ENCODE measurements around the gene SF1.

SF1 gene

DNA sequence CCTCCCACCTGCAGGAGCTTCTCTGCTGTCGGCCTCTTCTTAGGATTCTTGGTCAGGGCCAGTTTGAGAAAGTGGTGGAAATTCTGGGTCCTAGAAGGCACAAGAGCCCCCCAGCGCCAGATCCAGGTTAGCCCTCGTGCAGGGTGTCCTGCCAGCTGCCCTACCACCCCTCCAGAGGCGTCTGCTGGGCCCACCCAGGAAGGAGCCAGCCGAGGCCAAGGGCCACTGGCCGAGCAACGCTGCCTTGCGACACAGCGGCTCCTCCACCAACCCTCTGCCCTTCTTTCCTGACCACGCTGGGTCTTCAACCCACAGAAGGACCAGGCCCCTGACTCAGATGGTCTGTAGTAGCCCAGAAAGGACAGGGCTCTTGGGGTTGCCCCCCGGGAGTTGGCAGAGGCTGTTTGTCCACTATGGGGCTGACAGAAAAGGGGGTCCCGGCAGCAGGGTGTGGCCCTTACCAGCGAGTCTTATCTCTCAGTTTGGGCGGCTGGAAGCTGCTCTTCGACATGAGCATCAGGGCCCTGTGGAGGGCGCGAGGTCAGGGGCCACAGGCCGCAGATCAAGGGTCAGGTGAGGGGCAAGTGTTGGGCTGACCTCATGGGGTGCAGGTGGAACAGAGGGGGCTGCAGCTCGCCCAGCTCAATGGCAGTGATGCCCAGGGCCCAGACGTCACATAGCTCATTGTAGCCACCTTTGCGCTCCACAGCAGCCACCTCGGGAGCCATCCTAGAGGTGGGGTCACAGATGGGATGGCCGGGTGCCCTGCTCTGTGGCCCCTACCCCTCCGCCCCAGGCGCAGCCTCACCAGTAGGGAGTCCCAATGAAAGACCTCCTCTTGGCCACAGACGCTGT is 22.2 kb upstream of the SF1 start:
- DNase-seq = no peak

DNA sequence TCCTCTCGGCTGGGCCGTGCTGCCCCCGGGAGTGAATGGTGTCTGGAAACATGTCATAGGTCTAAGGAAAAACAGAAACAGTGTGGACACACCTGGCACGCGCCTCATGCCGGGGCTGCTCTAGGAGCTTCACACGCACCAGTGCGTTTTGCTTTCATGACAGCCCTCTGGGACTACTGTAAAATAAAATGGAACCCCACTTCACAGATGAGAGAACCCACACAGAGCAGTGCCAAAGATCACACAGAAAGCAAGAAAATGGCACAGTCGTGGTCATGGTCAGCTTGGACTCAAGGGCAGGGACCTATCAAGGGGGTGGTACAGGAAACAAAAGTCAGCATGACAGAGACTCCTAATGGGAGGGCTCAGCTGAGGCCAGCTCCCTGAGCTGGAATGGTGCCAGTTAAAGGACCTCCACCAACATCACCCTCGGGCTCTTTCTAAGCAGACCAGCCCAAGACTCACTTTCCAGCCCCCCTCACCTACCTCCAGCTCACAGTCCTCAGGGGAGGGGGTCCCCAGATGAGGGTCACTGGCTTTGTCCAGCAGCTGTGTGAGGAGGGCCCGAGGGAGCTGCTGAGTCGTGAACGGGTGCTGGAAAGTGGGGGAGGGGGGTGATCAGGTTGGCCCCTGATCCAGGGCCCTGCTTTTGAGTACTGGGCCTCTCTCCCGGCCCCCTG is 21.4 kb upstream of the SF1 start:
- no peak for DNase-seq

DNA sequence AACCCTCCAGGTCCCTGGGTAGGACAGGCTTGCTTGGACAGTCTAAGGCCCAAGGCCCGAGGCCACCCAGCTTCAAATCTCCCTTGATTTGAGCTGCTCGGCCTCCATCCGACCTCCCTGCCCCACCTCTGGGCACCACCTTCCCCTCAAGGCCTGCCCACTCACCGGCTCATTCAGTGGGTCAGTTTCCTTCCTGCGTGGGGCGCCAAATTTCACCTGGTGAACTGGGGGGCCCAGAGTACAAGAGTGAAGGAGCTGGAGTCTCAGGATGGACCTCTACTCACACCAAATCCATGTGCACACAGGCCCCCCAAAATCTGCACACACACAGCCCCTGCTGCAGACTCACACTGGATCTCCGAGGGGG is 20.9 kb upstream of the SF1 start:
- DNase-seq = no peak

DNA sequence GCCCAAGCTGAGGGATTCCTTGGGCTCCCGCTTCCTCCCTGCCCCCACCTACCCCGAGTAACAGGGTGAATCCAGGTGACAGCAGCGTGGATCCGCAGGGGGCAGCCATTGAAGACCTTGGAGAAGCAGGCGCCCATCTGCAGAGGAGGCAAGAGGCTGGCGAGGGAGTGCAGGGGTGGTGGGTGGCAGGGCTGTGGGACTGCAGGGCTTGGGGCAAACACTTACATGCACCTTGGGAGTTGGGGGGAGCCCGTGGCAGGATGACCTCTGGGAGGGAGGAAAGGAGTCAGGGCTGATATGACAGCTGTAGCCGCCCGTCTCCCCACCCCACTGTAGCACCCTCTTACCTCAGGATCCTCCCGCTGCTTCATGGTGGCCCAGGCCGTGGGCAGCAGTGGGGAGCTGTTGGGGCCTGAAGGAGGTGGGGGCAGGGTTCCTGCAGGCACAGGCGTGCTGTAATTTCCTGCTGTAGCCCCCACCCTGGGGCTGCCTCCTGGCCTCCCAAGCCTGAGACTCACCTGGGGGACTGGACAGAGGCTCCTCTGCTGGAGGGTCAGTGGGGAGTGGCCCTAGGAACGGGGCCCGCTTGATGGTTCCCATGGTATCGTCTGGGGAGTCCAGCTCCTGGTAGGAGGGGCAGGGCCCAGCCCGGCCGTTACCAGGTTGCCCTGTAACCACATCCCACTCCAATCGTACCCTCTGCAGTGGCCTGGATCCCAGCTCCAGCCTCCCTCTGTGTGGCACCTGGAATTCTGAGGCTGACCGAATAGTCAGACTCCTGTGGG is 18.6 kb upstream of the SF1 start:
- DNase-seq = no peak

DNA sequence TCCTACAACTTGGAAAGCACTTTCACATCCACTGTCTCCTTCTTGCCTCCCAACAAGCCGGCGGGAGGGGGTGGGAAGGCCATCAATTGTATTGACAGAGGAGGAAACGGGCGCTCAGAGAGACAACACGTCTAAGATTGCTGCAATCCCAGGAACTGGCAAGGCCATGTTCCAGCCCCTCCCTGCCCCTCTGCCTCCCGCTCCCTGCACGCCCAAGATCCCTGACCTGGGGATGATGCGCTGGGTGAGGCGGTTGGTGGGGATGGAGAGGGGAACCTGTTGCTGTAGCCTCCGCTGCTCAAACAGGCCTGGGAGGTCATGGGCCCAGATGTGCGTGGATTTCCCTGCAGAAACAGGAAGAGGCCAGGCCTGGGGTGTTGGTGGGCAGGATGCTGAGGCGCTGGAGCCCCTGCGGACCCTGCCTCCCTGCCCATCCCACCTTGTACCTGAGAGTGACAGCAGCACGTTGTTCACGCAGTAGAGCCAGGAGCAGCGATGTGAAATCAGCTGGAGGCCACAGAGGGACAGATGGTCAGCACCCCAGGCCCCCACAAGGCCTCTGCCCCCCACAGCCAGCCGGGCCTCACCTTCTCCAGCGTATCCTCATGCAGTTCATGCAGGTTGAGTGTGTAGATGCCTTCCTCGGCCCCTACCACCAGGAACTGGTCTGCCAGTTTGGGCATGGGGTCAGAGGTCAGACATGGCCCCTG is 17.9 kb upstream of the SF1 start:
- DNase-seq = no peak

DNA sequence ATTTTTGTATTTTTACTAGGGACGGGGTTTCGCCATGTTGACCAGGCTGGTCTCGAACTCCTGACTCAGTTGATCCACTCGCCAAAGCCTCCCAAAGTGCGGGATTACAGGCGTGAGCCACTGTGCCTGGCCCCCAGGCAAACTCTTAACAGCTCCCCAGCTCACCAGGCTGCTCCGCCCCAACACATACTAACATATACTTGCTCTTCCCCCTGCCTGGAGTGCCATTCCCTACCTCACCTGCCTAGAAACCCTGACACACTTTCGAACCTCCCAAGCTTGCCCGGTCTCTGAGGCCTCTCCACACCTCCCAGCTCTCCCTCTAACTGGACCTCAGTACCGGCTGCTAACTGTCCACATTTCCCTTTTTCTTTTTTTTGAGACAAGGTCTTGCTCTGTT is 16.2 kb upstream of the SF1 start:
- DNase-seq = no peak

DNA sequence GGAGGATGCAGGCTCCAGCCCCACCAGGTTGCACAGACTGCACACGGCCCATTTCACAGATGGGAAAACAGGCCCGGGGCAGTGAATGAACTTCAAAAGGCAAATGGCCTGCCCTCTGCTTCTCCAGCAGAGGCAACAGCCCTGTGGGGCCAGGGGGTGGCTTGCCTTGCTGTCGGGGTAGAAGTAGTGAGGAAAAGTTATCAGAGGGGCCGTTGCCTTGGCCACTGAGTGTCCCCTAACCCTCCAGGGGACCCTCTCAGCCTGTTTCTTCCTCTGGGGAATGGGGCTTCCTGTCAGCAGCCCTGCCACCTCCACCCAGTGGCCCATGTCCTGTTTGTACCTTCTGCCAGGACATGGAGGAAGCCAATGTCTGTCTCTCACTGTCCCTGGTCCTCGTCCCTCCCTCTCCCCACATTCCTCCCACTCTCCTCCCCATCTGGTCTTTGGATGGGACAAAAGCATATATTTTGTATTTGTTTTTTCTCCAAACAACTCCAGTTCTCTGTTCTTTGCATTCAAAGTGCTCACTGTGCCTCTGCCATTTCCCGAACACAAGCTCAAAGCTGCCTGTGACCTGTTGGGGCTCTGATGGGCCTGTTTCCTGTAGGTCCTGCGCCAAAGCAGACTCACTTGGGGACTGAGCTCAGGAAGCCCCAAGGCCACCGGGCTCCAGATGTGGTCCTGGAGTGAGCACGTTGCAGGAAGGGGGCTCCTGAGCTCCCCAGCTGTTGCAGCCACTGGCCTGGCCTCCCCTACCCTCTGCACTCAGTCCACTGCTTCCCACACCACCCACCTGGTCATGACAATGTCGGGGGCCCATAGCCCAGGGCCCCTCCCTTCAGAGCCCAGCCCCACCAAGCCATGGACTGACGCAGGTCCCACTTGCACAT is 15.2 kb upstream of the SF1 start:
- no peak for DNase-seq

DNA sequence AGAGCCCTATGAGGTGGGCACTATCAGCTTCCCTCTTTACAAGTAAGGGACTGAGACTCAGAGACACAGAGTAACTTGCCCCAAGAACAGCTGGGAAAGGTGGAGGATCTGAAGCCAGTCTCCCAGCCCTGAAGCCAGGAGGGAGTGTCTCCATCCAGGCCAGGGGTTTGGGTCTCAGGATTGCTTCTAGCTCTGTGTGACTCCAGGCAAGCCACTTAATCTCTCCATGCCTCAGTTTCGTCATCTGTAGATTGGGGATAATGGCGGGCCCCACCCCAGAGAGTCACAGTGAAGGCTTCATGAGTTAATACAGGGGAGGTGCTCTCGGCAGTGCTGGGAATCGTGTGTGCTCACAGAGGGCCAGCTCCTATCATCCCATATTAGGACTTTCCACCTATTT is 14.1 kb upstream of the SF1 start:
- no peak for DNase-seq

DNA sequence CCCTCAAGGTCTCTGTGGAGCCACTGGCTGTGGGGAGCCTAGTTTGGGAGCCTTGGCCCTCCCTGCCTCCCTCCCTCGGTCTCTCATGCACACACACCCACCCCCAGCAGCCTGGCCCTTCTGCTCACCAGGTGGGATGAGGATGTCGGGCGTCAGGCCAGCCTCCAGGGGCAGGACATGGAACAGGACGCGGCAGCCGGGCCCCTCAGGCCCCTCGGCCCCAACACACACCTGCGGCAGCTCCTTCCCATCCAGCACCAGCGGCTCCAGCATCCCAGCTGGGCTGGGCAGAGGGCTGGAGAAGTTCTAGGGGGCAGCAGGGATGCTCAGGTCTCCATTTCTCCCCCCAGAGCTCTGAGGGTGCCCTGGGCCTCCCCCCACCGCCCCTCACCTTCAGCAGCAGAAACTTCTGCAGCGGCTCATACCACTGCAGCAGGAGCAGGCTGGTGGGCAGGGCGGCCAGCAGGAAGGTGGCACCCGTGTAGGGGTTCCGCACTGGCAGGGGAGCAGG is 13.5 kb upstream of the SF1 start:
- no peak for DNase-seq

DNA sequence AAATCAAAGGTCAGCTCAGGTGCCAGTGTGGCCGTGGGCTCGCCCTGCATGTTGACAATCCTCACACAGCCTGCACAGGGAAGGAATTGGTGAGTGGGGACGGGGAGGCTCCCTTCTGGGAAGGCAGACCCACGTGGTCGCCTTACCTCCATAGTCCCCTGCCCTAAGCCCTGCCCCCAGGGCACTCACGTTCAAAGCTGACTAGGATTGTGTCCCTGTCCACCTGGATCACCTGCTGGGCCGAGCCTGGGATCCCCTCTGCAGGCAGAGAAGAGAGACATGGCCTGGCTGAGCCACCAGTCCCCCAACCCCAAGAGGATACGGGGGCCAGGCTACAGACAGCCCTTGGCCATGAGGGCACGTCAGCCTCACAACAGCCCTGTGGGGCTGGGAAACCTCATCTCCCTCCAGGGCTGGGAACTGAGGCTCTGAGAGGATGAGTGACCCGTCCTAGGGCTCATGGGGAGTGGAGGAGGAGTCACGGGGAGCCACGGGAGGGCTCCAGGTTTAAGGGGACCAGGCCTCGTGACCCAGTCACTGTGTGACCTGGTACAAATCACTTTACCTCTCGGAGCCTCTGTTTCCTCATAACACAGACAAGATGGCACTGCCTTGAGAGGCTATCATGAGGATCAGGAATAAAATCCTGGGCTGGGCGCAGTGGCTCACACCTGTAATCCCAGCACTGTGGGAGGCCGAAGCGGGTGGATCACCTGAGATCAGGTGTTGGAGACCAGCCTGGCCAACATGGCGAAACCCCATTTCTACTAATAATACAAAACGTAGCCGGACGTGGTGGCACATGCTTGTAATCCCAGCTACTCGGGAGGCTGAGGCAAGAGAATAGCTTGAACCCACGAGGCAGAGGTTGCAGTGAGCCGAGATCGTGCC is 12.1 kb upstream of the SF1 start:
- DNase-seq = no peak

DNA sequence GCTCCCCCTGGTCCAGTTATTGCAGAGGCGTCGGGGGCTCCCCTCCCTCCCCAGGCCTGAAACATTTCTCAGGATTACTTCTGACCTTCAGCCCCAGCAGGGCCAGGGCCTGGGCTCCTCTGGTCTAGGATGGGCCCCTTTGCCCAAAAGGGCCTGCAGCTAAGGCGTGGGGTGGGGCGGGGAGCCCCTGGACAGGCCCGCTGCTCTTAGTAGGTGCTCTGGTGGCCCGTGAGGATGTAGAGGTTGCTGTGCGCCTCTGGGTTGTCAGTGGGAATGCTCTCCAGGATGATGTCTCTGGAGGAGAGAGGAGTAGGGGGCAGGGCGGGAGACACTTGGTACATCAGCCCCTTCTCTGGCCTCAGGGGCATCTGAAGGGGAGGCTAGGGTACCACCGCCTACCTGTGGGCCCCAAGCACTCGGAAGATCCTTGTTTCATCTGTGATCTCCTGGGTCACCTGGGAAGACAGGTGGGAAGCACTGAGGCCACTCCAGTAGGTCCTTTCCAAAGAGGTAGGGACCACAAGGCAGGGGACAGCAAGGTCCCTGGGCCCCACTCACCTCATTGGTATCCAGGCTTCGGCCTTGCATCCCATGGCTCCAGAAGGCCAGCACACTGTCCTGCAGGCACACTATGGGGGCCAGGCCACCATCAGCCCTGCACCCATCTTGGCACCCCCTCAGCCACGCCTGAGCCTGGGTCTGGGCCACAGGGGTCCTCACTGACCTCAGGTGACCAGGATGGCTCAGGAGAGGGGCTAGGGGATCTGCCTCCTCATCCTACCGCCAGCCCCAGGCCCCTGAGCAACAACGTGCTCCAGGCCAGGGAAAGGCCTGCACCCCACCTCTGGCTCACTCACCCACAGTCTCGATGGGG is 11.2 kb upstream of the SF1 start:
- no peak for DNase-seq

DNA sequence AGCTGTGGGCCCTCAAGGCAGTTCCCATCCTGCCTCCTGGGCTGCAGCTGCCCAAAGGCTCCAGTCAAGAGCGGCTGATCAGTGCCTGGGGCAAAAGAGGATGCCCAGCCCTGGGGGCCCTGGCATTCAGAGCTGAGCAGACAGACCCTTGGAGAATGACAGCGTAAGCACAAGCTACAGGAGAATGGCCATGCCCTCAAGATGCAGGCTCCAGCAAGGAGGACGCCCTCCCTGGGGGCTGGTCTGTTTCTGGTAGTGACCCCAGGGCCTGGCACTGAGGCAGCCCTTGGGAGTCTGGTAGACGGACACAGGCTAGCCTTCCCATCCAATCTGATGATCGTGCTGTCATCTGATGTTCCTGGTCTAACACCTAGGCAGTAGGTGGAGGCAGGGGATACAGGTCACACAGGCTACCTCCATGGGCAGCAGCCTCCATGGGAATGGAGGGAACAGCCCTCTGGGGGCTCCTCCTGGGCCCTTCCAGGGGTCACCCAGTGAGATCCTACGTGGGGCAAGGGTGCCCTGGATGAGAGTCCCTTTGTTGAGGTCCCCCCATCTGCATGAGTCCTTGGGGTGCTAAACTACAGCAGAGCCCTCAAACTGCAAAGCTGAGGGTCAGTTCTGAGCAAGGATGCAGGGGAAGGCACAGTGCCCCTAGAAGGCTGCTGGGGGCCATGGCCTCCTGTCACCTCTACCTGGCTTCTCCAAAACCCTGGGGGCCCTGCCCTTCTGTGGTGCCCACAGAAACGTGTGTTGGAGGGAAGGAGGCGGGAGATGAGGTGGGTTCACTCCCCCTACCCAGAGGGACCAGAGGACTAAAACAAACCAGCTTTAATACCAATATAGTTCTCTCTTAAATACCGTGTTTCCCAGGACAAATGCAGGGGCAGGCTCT is 10.2 kb upstream of the SF1 start:
- no peak for DNase-seq

DNA sequence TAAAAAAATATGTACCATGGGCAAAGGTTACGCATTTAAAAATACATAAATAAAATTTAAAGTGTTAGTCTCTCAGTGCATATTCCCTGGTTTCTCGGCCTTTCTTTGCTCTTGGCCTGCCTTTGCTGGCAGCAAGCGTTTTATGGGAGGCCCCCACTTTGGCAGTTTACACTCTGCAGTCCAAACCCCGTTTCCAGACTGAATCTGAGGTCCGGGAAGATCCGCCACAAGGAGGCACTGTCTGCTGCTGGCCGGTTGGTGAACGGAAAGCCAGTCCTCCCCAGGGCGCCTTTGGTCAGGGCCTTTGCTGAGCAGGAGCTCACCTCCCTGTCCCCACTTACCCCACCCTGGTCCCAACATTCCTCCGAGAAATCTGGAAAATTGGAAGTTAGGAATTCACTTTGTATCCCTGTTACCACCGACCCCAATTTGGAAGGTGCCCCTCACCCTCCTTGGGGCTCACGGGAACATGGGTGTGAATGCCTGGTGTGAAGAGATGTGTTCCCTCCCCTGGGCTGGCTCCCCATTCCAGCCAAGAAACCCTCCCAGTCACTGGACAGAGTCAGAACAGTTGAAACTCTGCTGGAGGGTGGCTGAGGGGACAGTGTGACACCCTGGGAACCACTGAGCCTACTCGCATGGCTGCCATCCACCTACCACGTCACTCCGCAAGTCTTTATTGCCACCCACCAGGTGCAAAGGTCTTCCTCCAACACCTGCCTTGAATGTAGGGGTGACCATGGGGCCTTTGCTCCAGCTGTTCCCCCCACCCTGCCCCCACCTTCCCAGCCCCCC is 9.4 kb upstream of the SF1 start:
- no peak for DNase-seq

DNA sequence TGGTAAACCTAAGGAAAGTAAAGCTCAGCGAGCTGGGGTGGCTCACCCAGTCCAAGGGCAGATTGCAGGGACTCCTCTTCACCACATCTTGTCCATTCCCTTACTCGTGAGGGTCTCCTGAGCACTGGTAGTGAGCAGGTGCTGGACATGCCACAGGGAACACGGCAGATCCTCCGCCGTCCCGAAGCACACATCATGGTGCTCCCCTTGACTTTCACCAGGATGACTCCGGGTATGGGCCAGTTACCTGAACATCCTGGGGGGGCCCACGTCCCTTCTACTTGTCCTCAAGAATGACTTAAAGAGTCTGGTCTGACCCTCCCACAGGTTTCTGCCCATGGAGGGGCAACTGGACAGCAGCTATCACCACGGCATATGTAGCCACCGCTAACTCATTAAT is 8.0 kb upstream of the SF1 start:
- no peak for DNase-seq

DNA sequence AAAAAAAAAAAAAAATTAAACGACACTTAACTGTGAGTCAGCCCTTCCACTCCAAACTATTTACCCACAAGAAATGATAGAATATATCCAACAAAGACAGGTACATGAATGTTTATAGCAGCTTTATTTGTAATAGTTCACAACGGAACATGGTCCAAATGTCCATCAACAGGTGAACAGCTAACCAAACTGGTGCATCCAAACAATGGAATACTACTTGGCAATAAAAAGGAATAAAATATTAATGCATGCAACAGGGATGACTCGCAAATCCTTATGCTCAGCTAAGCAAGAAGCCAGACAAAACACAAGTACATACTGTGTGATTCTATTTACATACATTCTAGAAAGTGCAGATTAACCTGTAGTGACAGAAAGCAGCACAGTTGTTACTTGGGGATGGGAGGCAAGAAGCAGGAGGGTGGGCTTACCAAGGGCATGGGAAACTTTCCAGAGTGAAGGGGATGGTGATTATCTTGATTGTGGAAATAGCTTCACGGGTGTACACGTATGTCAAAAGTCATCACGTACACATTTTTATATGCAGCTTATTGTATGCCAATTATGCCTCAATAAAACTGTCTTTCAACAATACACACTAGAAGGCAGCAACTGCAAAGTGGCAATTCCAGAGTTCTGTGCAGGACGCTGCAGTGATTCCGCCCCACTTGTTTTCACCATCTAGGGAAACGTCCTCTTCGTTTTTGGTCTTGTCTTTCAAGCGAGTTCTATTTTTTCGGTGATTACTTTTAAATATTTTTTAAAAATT is 6.7 kb upstream of the SF1 start:
- DNase-seq = no peak

DNA sequence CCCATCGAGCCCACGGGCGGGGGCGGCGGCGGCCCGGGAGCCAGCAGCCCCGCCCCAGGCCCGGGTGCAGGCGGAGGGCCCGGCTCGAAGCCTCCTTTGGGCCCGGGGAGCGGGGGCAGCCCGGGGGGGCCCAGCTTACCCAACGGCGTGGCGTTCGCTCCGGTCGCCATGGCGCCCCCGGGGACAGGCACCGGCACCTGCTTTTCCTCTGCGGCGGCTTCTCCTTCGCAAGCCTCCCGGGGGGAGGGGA is 194 bp downstream of the SF1 start:
- no peak for DNase-seq
